ENCODE measurements around the gene HCAR3.
"Not testable (repeated sequence)": the region's sequence is repeated elsewhere in the genome, so short reads cannot be mapped to it uniquely, and the experiment has no call there.

The HCAR3 gene

DNA sequence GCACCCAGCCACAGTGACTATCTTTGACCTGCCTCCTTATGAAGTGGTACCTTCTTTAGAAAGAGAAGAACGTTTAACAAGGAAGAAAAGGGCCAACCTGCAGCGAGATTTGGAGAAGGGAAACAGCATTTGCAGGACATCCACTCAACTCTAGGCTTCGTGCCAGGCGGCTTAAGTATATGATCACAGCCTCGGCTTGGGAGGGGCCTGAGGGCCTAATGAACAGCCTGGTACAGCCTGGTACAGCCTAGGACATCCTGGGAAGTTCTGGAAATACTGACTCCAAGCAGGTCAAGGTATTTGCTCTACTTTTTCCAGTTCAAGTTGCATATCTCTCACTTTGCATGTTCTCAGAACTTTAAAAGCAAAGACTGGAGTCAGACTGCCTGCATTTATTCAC, 29.5 kb downstream of the HCAR3 start:
- TF ChIP-seq, protein P1, sequence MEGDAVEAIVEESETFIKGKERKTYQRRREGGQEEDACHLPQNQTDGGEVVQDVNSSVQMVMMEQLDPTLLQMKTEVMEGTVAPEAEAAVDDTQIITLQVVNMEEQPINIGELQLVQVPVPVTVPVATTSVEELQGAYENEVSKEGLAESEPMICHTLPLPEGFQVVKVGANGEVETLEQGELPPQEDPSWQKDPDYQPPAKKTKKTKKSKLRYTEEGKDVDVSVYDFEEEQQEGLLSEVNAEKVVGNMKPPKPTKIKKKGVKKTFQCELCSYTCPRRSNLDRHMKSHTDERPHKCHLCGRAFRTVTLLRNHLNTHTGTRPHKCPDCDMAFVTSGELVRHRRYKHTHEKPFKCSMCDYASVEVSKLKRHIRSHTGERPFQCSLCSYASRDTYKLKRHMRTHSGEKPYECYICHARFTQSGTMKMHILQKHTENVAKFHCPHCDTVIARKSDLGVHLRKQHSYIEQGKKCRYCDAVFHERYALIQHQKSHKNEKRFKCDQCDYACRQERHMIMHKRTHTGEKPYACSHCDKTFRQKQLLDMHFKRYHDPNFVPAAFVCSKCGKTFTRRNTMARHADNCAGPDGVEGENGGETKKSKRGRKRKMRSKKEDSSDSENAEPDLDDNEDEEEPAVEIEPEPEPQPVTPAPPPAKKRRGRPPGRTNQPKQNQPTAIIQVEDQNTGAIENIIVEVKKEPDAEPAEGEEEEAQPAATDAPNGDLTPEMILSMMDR (IDR thresholded peaks at IDR 0.05; ENCODE audit: low read depth, low read length), result no peak
- H3K4me3 ChIP-seq (ENCODE audit: low read depth, low read length), result no peak overlapping the region

DNA sequence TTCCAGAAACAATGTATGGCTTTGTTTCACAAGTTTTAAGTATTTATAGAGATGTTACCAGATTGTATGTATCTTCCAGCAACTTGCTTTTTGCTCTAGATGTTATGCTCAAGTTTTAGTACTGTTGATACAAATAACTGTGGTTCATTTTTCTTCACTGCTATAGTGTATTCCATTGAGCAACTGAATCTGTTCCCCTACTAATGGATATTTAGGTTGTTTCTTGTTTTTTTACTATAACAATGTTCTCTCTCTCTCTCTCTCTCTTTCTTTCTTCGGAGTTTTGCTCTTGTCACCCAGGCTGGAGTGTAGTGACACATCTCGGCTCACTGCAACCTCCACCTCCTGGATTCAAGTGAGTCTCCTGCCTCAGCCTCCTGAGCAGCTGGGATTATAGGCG, 30.1 kb downstream of the HCAR3 start:
- TF ChIP-seq, protein P1 (IDR thresholded peaks at IDR 0.05; ENCODE audit: low read depth, low read length), result no peak
- no peak overlapping the region for H3K4me3 ChIP-seq (ENCODE audit: low read depth, low read length)

DNA sequence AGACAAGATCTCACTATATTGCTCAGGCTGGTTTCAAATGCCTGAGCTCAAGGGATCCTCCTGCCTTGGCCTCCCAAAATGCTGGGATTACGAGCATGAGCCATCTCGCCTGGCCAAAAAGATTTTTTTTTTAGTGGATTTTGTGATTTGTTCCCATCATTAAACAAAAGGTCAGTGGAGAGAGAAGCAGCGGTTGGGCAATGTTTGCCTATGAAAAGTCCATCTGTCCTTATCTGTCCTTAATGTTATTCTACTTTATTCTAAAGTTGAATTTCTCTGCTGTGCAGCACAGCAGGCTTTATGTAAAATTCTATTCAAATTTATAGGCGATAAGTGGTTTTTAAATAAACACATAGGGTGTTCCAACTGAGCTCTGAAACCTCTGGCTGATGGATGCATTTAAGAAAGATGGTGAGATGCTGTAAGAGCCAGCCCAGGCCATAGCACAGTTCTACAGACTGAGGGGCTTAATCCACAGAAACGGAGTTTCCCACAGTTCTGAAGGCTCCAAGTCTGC, 32.3 kb downstream of the HCAR3 start:
- no peak overlapping the region for H3K4me3 ChIP-seq (ENCODE audit: low read depth, low read length)
- TF ChIP-seq, protein P1 (IDR thresholded peaks at IDR 0.05; ENCODE audit: low read depth, low read length), result no peak

DNA sequence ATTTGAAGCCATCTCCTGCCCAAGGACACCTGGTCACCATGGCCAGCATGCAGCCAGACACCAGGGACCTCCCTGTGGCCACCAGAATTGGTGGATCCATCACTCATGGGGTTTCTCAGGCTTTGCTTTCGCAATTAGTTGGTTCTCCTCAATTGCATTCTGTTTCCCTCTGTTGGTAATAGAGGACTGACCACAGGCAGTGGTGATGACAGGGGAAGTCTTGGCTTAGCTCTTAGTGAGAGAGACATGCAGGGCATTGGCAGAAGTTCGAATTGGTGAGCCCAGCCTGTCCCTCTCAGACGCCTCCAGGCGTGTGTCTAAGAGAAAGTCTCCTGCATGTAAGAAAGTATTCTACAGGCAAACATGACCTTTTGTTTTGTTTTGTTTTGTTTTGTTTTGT, 34.8 kb downstream of the HCAR3 start:
- H3K4me3 ChIP-seq (ENCODE audit: low read depth, low read length), result no peak overlapping the region
- TF ChIP-seq, protein P1 (IDR thresholded peaks at IDR 0.05; ENCODE audit: low read depth, low read length), result no peak

DNA sequence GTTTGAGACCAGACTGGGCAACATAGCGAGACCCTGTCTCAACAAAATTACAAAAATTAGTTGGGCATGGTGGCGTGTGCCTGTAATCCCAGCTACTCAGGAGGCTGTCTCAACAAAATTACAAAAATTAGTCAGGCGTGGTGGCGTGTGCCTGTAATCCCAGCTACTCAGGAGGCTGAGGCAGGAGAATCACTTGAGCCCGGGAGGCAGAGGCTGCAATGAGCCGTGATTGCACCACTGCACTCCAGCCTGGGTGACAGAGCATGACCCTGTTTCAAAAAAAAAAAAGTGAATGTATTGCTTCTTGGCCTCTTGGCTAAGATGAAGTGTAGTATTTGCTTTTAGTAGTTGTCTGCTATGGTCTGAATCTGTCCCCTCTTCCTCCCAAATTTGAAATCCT, 35.6 kb downstream of the HCAR3 start:
- H3K4me3 ChIP-seq (ENCODE audit: low read depth, low read length), result not testable (repeated sequence)

DNA sequence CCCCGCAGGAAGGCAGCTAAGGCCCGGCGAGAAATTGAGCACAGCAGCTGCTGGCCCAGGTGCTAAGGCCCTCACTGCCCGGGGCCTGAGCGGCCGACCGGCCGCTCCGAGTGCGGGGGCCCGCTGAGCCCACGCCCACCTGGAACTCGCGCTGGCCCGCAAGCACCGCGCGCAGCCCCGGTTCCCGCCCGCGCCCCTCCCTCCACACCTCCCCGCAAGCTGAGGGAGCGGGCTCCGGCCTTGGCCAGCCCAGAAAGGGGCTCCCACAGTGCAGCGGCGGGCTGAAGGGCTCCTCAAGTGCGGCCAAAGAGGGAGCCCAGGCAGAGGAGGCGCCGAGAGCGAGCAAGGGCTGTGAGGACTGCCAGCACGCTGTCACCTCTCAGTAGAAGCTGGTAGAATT, 39.8 kb downstream of the HCAR3 start:
- not testable (repeated sequence) for H3K4me3 ChIP-seq (ENCODE audit: low read depth, low read length)

DNA sequence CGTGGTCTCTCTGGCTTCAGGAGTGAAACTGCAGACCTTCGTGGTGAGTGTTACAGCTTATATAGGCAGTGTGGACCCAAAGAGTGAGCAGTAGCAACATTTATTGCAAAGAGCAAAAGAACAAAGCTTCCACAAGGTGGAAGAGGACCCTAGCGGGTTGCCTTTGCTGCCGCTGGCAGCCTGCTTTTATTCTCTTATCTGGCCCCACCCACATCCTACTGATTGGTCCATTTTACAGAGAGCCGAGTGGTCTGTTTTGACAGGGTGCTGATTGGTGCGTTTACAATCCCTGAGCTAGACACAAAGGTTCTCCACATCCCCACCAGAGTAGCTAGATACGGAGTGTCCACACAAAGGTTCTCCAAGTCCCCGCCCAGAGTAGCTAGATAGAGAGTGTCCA, 40.6 kb downstream of the HCAR3 start:
- not testable (repeated sequence) for H3K4me3 ChIP-seq (ENCODE audit: low read depth, low read length)

DNA sequence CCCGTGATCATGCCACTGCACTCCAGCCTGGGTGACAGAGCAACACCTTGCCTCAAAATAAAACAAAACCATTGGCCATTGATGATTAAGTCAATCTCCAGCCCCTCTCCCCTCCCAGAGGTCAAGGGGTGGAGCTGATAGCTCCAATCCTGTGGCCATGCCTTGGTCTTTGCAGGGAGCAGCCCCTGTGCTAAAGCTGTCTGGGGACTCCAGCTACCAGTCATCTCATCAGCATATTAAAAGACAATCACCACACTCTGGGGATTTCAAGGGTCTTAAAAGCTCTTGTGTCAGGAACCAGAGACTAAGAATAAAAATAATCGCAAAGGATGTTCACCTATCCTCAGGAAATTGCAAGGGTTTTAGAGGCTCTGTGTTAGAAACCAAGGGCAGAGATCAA, 44.1 kb downstream of the HCAR3 start:
- TF ChIP-seq, protein P1 (IDR thresholded peaks at IDR 0.05; ENCODE audit: low read depth, low read length), result no peak
- H3K4me3 ChIP-seq (ENCODE audit: low read depth, low read length), result no peak overlapping the region

DNA sequence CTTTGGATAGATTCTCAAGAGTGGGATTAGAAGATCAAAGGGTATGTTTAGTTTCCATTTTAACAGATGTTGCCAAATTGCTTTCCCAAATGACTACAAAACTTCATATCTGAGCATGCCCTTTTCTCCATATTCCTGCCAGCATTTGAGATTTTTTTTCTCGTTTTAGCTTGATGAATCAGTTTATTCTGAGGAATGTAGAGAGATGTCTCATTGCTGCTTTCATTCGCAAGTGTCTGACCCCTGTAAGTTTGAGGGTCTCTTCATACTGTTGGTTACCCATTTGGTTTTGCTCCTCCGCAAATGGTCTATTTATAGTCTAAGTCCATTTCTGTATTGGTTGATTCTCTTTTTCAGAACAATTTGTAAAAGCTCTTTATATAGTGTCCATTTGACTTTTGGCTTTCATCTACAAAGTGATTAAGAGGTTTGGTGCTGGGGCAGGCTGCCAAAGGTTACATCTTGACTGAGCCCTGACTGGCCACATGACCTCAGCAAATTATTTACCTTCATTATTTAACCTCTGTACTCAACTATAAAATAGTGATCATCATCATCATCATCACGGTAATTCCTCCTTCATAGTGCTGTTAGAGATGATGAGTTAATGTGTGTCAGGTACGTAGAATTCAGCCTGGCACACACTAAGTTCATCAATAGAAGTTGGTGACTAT, 47.1 kb downstream of the HCAR3 start:
- TF ChIP-seq, protein P1 (IDR thresholded peaks at IDR 0.05; ENCODE audit: low read depth, low read length), result no peak
- H3K4me3 ChIP-seq (ENCODE audit: low read depth, low read length), result no peak overlapping the region
